Prostate gland (tissue), 2 donors: ENCODE measurements around the gene JARID2.
A peak's percentile ranks its signal among the peaks of the same experiment; 100 is the strongest.

Experiments
- POLR2A ChIP-seq: fragments of 450-650 bp; IDR thresholded peaks from one replicate; pipeline ENCODE4 v1.6.1; 2016; ENCODE audit warnings: antibody characterized with exemption, mild to moderate bottlenecking
- POLR2AphosphoS5 ChIP-seq: sonication (generic); formaldehyde crosslinking; IDR thresholded peaks from one replicate; pipeline ENCODE4 v1.6.1; 2017; ENCODE audit warnings: antibody characterized with exemption
- TF ChIP-seq, protein P1 (sequence below), 4 experiments: fragments of 200-600 bp in 2 of 4; fragments of 450-650 bp in 2 of 4; sonication (generic) in 2 of 4; IDR thresholded peaks; 1 replicate in 3 of 4; 2 replicates in 1 of 4; pipeline ENCODE4 v1.5.1; 2016 to 2019; ENCODE audit warnings: antibody characterized with exemption in 4 of 4, mild to moderate bottlenecking in 2 of 4, moderate library complexity in 2 of 4

DNA sequence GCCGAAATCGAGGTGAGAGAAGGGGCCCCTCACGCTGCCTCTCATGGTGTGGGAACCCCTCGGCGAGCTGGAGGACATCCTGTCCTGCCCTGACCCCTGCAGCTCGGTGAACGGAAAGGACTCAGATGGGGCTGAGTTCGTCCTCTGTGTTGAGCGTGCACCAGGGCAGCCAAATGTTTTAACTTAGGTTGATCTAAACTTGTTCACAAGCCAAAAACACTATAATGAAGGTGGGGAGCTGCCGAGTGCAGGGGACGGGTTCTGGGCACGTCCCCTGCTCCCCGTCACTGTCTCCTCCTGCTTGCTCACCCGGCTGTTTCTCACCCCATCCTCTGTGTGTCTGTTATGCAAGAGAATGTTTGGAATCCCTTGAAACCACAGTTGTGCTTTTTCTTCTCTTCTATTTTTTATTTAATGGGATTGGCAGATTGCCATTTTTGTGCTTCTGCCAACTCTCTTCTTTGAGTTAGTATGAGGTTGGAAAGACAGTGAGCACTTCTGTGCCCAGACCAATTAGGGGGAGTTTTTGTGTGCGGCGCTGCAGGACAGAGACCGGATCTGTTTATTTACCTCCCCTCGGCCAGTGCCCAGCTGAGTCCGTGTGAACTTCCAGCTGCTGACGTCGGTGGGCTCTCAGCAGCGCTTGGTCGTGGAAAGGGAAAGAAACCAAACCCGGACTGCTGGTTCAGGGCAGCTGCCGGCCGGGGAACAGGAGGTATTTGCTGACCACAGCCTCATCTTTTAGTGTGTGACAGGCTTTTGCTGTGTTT, 258.9 kb downstream of the JARID2 start:
- TF ChIP-seq, protein P1, sequence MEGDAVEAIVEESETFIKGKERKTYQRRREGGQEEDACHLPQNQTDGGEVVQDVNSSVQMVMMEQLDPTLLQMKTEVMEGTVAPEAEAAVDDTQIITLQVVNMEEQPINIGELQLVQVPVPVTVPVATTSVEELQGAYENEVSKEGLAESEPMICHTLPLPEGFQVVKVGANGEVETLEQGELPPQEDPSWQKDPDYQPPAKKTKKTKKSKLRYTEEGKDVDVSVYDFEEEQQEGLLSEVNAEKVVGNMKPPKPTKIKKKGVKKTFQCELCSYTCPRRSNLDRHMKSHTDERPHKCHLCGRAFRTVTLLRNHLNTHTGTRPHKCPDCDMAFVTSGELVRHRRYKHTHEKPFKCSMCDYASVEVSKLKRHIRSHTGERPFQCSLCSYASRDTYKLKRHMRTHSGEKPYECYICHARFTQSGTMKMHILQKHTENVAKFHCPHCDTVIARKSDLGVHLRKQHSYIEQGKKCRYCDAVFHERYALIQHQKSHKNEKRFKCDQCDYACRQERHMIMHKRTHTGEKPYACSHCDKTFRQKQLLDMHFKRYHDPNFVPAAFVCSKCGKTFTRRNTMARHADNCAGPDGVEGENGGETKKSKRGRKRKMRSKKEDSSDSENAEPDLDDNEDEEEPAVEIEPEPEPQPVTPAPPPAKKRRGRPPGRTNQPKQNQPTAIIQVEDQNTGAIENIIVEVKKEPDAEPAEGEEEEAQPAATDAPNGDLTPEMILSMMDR (IDR thresholded peaks at IDR 0.05), result no peak
- TF ChIP-seq POLR2AphosphoS5 (peak; percentile 89), POLR2A (no peak)
